Ureter (tissue), 1 donor: ENCODE data around the gene FAM120B. TPM values are rescaled to one million over a fixed set of nuclear protein-coding genes. Genes with fewer than 3 reads are reported as not detected.
"Not testable (repeated sequence)": the region's sequence is repeated elsewhere in the genome, so short reads cannot be mapped to it uniquely, and the experiment has no call there.

ENCODE experiments used
- DNase-seq: peaks from one replicate; pipeline ENCODE4 v3.0.0-alpha.2; 2020; ENCODE audit warnings: low spot score
- total RNA-seq: library from RNA; stranded (reverse); gene quantifications from one replicate; pipeline ENCODE4 v1.2.4, GENCODE V29; 2023
- donor health status: DM: yes; HTN: yes; CAD: no.

FAM120B gene, protein sequence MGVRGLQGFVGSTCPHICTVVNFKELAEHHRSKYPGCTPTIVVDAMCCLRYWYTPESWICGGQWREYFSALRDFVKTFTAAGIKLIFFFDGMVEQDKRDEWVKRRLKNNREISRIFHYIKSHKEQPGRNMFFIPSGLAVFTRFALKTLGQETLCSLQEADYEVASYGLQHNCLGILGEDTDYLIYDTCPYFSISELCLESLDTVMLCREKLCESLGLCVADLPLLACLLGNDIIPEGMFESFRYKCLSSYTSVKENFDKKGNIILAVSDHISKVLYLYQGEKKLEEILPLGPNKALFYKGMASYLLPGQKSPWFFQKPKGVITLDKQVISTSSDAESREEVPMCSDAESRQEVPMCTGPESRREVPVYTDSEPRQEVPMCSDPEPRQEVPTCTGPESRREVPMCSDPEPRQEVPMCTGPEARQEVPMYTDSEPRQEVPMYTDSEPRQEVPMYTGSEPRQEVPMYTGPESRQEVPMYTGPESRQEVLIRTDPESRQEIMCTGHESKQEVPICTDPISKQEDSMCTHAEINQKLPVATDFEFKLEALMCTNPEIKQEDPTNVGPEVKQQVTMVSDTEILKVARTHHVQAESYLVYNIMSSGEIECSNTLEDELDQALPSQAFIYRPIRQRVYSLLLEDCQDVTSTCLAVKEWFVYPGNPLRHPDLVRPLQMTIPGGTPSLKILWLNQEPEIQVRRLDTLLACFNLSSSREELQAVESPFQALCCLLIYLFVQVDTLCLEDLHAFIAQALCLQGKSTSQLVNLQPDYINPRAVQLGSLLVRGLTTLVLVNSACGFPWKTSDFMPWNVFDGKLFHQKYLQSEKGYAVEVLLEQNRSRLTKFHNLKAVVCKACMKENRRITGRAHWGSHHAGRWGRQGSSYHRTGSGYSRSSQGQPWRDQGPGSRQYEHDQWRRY
- total RNA-seq = 54.5 TPM

DNA sequence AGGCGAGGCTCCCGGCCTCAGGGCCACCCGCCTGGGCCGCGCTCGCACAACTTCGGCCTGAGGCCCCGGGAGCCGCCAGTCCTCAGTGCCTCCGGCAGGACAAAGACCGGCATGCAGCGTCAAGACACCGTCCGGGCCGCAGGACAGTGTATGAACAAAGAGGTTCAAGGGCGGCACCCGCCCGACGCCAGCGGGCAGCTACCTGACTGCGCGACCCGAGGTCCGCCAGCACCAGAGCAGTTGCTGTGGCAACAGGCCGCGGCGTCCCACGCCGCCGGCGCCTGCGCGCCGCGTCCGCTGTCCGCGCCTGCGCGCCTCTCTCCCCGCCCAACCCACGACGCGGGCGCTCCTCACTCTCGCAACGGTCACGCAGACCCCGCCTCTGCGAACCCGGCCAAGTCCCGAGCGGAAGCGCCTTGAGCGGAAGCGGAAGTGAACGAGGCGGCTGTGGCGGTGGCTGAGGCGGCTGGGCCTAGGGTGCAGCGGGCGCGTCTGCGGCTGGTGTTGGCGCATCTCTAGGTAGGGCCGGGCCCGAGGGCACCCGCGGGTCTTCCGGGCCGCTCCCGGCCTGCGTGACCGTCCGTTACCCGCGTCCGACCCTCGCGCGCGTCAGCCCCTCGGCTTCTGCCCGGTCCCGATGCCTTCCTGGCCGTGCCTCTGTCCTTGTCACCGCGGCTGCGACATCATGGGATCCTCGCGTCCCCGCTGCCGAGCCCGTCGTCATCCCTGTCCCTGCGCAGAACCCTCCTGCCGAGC, at the start of gene FAM120B:
FAM120B (plus strand) TSS at position 435 of the 756 bp plus-strand sequence. CDS start 10,633 bp downstream, outside the sequence.
- peak; percentile 97 for DNase-seq

DNA sequence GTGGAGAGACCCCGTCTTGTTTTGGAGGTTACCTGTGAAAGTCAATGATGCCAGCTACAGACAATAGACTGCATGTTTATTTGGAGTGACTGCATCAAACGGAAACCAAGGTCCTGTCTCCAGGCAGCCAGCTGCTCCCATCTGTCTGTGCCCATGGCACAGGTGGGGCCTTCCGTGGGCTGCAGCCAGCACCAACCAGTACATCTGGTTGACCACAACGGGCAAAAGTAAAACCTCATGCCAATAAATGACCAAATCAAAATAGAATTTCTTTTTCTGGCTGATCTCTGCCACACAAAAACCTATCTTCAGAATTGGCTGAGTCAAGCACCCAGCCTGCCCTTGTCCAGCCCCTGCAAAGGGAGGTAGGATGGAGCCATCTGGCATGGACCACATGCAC, 49.2 kb upstream of the FAM120B start:
- no peak for DNase-seq

DNA sequence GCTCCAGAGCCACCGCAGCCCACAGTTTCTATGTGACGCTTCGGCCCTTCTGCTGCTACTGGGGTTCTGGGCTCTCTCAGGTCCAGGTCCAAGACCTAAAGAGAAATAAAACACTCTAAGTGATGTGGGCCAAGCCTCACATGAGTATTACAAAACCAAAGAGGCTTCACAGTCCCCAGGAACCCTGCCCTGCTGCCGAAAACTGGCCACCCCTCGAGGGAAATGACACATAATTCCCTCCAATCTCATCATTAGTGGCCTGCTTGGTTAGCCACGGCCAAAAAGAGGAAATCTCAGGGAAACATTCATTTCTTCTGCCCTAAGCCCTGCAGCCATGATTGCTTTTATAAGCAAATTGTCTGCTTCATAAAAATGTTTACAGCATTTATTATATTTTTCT, 48.2 kb upstream of the FAM120B start:
- no peak for DNase-seq

DNA sequence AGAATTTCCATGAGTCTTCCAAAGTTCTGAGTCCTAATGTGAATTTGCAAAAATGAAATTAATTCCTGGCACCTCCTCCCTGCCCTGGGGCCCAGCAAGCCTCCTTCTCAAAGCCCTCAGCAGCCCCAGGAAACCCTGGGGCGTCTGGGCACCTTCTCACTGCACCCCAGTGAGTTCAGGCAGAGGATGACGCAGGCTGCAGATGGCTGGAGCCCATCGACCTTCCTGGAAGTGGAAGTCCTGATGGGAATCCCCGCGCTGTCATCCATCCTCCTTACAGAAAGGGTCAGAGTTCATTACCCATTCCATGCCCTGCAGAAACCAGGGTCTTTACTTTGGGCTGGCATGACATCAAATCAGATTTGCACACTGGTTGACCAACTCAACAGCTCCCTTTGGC, 47.3 kb upstream of the FAM120B start:
- no peak for DNase-seq

DNA sequence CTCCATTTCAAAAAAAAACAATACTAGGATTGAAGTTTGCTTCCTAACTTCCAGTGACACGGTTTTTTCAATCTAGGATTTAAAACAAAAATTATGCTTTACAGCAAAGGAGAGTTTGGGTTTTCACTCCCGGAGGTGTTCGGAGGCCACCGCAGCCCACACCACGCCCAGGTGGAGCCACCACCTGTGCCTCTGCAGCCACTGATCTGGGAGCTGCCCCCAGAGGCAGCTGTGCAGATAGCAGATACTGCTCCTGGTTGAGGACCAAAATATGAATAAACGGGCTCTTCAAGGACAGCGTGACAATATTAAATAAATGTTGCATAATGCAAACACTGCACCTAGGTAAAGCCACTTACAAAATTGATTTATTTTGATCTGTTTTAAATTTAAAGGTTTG, 45.9 kb upstream of the FAM120B start:
- DNase-seq = no peak

DNA sequence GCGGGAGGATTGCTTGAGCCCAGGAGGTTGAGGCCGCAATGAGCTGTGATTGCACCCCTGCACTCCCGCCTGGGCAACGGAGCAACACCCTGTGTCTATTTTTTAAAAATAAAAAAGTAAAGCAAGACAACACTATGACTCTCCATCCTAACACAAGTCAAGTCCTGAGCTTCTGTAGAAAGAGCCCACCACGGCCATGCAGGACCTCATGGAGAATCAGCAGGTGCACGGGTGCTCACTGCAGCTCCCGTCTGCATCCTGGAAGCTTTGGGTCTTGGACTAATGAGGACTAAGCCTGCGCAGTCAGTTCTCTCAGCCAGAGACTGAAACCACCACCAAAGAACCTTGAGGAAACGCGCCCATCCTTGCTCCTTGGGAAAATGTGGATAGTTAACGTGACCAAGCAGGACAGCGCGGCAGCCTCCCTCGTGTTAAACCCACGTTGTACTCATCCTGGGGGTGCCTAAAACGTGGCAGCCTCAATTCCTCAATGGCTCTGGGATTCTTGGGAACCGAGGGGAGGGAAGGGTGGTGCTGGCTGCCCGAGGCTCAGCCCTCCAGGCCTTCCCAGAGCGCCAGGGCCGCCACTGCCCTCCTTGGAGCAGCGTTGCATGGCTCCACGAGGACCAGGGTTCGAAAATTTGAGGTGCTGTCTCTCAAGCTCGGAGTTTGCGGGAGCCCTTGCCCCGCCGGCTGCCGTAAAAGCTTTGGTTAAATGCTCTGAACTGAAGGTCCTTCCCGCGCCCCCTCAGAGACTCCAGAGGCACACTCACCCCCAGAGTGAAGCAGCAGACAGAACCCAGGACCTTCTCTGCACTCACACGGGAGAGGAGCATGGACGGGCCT, 44.7 kb upstream of the FAM120B start:
- no peak for DNase-seq

DNA sequence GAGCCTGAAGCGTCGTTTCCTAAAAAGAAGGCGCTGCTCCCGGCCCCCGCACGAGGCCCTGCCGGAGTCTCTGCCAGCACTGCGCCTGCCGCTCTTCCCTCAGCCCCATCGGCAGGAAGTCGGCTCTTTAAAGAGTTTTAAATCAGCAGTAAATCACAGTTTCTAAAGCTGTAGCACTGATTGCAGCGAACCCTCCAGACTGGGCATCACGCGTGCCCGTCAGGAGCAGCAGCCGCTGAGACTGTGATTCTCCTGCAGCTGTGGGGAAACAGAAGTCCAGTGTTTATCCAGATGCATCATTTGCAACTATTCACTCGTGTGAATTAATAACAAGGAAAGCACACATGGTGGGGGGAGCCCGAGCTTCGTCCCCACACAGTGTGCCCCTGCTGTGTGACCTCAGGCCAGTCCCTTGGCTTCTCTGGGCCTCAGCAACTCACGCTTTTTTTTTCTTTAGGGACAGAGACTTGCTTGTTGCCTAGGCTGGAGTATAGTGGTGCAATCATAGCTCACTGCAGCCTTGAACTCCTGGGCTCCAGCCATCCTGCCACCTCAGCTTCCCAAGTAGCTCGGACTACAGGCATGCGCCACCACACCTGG, 44.0 kb upstream of the FAM120B start:
- no peak for DNase-seq

DNA sequence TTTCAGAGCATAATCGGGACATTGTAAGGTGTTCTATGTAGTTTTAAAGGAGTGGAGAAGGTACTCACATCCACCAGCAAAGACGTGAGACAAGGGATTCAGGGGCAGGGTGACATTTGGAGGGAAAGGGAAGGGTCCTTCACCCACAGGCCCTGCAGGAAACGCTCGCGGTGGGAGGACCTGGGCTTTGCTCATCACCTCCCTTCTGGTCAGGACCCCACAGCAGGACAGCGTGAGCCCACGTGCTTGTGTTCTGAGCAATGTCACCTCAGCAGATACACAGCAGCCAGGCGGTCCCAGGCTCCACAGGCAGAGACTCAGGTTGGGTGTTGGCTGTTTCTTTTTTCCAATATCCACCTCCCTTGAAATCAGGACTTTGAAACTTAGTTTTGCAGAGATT, 43.1 kb upstream of the FAM120B start:
- DNase-seq = no peak

DNA sequence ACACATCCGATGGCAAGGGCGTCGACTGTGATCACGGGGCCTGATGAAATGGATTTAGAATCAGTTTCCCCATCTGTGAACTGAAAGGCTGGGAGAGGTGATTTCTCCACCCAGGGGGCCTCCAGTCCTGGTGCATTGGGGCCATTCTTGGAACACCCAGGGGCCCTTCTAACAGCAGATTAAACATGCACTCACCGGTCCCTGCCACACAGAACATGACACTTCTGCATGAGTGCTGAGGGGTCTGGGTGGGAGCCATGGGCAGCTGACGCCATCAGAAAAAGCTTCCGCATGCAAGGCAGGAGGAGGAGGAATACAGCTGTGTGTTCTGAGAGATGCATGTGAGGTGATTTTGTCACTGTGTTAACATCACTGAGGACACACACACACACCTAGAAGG, 42.5 kb upstream of the FAM120B start:
- DNase-seq = no peak

DNA sequence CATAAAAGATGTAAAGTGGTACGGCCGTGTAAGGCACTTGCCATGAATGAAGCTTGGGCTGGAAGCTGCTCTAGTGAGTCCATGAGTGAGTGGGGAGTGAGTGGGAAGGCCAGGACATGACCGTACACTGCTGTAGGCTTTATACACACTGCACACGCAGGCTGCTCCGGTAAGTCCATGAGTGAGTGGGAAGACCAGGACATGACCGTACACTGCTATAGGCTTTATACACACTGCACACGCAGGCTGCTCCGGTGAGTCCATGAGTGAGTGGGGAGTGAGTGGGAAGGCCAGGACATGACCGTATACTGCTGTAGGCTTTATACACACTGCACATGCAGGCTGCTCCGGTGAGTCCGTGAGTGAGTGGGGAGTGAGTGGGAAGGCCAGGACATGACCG, 41.9 kb upstream of the FAM120B start:
- not testable (repeated sequence) for DNase-seq

DNA sequence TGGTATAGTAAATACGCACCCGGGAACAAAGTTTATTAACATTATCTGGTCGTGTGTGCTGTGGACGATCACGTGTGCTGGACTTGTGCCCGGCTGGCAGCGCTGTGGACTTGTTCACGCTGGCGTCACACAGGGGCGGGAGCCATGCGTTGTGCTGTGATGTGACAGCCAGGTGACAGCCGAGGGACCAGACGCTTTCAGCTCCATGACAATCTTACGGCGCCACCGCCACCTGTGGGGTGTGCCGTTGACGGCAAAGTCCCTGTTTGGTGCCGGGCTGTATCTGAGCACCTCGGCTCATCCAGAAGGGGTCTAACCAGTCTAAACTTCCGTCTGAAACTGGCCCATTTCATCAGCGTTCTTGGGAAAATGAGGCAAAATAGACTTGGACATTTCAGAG, 40.9 kb upstream of the FAM120B start:
- no peak for DNase-seq

DNA sequence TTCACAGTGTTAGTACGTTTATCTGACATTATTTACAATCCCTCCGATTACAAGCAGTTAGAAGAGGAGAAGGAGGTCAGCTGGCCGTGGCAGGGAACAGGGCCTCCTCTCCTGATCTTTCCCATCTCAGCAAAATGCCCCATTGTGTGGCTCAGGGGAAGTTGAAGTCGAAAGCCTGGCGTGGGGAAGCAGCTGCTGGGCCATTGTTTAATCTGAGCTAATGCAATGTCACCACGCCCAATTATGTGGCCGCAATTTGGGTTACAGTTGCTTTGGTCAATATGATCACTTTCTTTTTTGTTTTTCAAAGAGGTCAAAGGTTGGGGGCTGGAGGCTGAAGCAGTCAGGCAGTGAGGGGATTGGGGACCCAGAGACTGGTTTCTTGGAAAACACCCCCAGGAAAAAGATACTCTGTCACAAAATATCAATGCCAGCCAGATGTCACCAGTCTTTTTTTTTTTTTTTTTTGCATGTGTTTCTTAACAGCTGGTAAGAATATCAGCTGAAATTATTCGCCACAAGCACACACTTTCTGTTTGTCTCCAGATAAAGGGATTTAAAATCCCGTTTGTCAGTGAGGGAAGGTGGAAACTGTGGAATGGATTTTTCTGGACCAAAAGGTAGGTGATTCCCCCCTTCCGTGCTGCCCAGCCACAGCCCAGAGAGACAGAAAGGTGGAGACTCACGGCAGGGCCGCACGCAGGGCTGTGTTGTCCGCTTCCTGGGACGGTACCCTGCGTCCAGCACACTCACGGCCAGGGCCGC, 40.3 kb upstream of the FAM120B start:
- DNase-seq = no peak

DNA sequence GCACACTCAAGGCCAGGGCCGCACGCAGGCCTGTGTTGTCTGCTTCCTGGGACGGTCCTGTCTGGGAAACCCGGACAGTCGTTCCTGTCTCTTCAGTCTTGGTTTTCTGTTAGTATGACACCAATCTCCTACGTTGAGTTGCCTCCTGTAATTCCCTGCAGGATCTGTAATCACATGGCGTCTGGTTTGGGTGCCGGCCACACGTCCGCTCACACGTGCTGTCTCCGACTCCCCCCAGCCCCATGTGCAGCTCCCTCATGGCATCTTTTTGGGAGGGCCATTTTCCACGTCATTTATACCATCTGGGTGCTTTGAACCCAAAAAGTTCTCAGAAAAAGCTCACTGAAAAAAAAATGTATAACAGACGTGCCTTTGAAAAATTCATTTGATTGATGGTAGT, 38.9 kb upstream of the FAM120B start:
- no peak for DNase-seq

DNA sequence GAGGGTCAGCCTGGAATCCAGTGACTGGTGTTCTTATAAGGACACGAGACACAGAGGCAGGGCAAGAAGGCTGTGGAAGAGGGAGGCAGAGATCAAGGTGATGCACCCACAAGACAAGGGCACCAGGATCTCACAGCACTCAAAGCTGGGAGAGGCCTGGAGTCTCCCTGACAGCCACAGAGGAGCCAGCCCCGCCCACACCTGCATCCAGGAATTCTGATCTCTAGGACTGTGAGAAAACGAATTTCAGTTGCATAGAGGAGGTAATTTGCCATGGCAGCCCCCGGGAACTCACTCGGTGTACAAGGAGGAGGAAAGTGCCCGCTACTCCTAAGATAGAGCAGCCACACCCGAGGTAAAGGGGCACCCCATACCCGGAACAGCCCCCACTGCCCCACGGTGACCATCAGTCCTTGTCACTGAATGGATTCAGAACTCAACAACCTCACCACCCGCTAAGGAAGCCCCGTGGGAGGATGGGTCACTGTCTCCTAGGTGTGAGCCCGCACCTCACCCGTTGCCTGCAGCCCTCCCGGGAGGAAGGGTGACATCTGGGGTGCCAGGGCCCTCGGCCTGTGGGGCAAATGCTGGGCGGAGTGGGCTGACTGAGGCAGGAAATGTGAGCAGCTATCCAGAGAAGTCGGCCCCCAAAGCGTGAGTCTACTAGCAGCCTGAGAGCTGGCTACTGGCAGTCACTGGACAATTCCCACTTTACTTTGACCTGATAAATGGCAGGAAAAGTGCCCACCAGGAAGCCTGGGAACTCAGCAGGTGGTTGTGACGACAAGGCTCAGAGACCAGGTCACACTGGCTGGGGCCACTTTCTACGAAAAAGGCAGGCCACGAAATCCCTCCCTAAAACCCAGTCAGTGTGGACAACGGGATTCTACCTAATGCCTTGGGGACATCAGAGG, 38.1 kb upstream of the FAM120B start:
- no peak for DNase-seq

DNA sequence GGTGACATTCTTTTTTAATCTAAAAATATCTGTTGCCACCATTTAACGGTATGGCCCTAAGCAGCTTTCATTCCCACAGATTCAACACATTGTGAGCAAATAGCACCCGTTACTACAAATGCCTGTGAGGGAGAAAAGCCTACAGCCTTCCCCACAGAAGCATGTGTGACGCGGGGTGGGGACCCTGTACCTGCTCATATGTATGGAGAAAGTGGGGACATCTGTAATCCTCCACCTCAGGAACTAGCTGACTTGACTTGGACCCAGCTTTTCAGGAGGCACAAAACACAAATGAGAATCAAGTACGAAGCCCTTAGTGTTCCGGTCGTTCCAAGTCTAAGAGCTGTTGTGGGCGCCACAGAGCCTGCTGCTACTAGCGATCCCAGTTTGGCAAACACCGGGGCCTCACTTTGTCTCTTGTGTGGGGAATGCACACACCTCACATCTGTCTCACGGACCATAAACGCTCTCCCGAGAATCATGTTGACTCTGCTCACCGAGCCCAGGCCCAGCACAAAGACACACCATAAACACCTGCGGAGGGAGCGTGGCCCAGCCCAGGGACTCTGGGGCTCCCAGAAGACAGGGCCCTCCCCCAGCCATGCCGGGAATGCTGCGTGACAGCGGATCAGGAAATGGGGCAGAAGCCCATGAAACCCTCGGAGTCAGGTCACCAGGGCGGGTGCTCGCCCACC, 37.3 kb upstream of the FAM120B start:
- no peak for DNase-seq

DNA sequence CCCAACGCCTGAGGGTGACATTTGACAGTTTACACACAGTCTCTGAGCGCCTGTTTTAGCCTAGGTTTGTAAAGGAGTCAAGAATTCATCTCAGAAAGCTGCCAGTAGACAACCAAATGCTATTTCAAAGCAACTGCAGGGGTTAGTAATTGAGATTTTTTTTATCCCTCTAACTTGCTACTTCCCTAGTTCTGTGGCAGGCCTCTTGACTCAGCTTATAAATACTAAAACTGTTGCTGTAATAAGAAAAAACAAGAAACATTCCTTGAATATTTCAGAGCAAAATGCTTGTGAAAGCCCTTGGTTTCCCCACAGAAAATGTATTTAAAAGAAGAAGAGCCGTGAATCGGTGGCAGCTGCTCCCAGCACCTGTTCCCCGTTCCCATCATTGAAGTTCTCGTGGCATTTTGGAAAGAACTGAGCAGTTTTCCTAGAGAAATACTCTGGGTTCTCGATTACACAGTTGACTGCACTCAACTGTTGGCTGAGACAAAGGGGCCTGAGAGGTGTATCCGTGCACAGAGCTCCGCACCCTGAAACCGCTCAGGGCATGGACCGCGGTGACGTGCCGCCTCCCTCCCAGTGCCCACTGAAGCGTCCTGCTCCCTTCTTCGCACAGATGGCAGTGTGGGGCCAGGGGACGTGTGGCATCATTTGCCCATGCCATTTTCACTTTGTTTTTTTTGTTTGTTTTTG, 36.6 kb upstream of the FAM120B start:
- DNase-seq = no peak

DNA sequence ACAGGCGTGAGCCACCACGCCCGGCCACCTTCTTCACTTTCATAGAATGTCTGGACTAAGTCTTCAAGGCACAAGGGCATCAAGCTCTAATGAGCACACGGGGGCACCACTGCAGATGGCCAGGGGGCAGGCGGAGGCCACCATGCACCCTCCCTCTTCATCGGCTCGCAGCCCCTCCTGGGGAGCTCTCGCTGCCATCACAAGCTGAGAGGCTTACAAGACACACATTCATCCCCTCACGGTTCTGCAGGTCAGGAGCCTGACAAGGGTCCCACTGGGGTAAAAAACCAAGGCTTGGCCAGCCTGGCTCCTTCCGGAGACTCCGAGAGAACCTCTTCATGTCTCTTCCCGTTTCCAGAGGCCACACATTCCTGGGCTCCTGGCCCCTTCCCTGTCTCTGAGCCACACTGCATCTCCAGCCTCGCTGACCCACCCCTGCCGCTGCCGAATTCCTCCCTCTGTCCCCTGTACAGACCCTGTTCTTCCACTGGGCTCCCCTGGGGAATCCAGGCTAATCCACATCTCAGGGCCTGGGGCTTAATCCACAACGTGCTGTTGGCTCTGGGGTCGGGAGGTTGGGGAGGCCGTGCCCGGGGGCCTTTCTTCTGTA, 35.5 kb upstream of the FAM120B start:
- no peak for DNase-seq
